Breast epithelium (tissue), 3 donors: ENCODE measurements around the gene TOM1L1.

Experiments used
- CTCF ChIP-seq, 3 donors: fragments of 450-650 bp; IDR thresholded peaks; one replicate each; pipeline ENCODE4 v1.5.1; 2016 to 2017; ENCODE audit warnings: antibody characterized with exemption in 3 of 3, mild to moderate bottlenecking in 3 of 3, moderate library complexity in 3 of 3
- POLR2AphosphoS5 ChIP-seq, 3 donors: sonication (generic); formaldehyde crosslinking; IDR thresholded peaks; one replicate each; pipeline ENCODE4 v1.6.1; 2017; ENCODE audit warnings: antibody characterized with exemption in 3 of 3

DNA sequence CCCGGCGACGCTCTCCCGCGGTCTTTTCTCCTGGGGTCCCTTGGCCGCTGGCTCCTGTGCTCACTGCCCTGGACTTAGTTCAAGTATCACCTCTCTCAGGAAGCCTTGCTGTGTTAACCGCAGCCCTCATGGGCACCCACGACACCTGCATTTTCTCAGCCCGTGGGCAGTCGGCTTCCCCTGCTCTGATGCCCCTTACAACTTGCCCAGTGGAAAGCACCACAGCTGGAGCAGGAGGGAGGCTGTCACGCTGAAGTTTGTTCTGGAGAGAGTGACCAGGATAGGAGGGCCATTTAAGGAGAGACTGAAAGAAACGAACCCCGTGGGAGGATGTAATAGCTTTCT, 68.3 kb downstream of the TOM1L1 start:
- TF ChIP-seq CTCF (IDR thresholded peaks at IDR 0.05) (no peak), POLR2AphosphoS5 (IDR thresholded peaks at IDR 0.05) (no peak)
